Fibroblast of lung (primary cell): ENCODE measurements around the gene LTF.

Experiments used
- CTCF ChIP-seq, 2 donors: IDR thresholded peaks in 1 of 2; conservative IDR thresholded peaks in 1 of 2; 1 replicate in 1 of 2; 2 replicates in 1 of 2; pipeline ENCODE4 v1.5.1; 2011 to 2012; ENCODE audit warnings: low read length in 2 of 2, control low read depth in 1 of 2, inconsistent platforms in 1 of 2, low read depth in 1 of 2, mild to moderate bottlenecking in 1 of 2
- EZH2 ChIP-seq: IDR thresholded peaks from 2 replicates; pipeline ENCODE4 v1.5.1; 2012; ENCODE audit warnings: low read length, control low read depth, mild to moderate bottlenecking; ENCODE audit errors: missing control alignments

GRCh38 chr3:46405301-46406019, 59.2 kb downstream of the LTF start:
- no peak for TF ChIP-seq CTCF (conservative IDR thresholded peaks at IDR 0.05 in 1 of 2, IDR thresholded peaks at IDR 0.05 in 1 of 2; ENCODE audit: low read depth in 1 of 2, low read length in 2 of 2)
- no peak for TF ChIP-seq EZH2
